ENCODE measurements around the gene RFPL4A.
A peak's percentile ranks its signal among the peaks of the same experiment; 100 is the strongest.
"Not testable (repeated sequence)": the region's sequence is repeated elsewhere in the genome, so short reads cannot be mapped to it uniquely, and the experiment has no call there.

RFPL4A gene

GRCh38 chr19:55758797-55759196 lies at the start of gene RFPL4A:
TSS of gene RFPL4A (plus strand) at chr19:55759097. CDS start at chr19:55761801, 2,704 bp downstream.
- not testable (repeated sequence) for DNase-seq

- no peak for DNase-seq
These were observed 47.2 kb upstream of the RFPL4A start for GRCh38 chr19:55711719-55712118.

- DNase-seq, result no peak
These were observed 45.9 kb upstream of the RFPL4A start for GRCh38 chr19:55712804-55713631.

- no peak for DNase-seq
These were observed 42.4 kb upstream of the RFPL4A start for GRCh38 chr19:55716531-55716930.

- no peak for DNase-seq
These were observed 41.6 kb upstream of the RFPL4A start for GRCh38 chr19:55717251-55717650.

- not testable (repeated sequence) for DNase-seq
These were observed 40.8 kb upstream of the RFPL4A start for GRCh38 chr19:55717879-55718711.

GRCh38 chr19:55720214-55720746 lies 38.6 kb upstream of the RFPL4A start:
- DNase-seq, result no peak

- no peak for DNase-seq
These were observed 38.1 kb upstream of the RFPL4A start for GRCh38 chr19:55720801-55721200.

GRCh38 chr19:55723491-55723890 lies 35.4 kb upstream of the RFPL4A start:
- DNase-seq, result no peak

GRCh38 chr19:55730378-55730777 lies 28.5 kb upstream of the RFPL4A start:
- not testable (repeated sequence) for DNase-seq

GRCh38 chr19:55738302-55738701 lies 20.6 kb upstream of the RFPL4A start, which contains the start of gene NLRP9:
TSS of gene NLRP9 (minus strand) at chr19:55738402. CDS start at chr19:55738374, 28 bp downstream.
- DNase-seq, result no peak

- DNase-seq, result no peak
These were observed 8.2 kb upstream of the RFPL4A start for GRCh38 chr19:55750715-55751114.

- no peak for DNase-seq
These were observed 5.5 kb upstream of the RFPL4A start for GRCh38 chr19:55753401-55753800.

GRCh38 chr19:55756808-55757207 lies 2.1 kb upstream of the RFPL4A start:
- not testable (repeated sequence) for DNase-seq

GRCh38 chr19:55766466-55766865 lies 7.6 kb downstream of the RFPL4A start:
- no peak for DNase-seq

- DNase-seq, result not testable (repeated sequence)
These were observed 9.9 kb downstream of the RFPL4A start, which contains the start of gene RFPL4AL1 for GRCh38 chr19:55768818-55769217. TSS of gene RFPL4AL1 (plus strand) at chr19:55769118. CDS start at chr19:55771805, 2,687 bp downstream.

- DNase-seq, result not testable (repeated sequence)
These were observed 10.7 kb downstream of the RFPL4A start for GRCh38 chr19:55769632-55770031.

- DNase-seq, result peak in 1 of 2 experiments; percentile 19
These were observed 18.6 kb downstream of the RFPL4A start for GRCh38 chr19:55777528-55777927.

GRCh38 chr19:55778331-55778730 lies 19.4 kb downstream of the RFPL4A start:
- no peak for DNase-seq

- DNase-seq, result no peak
These were observed 22.2 kb downstream of the RFPL4A start for GRCh38 chr19:55781112-55781511.

- no peak for DNase-seq
These were observed 36.1 kb downstream of the RFPL4A start for GRCh38 chr19:55795021-55795420.

- DNase-seq, result no peak
These were observed 42.5 kb downstream of the RFPL4A start for GRCh38 chr19:55801416-55801815.

- DNase-seq, result no peak
These were observed 43.4 kb downstream of the RFPL4A start for GRCh38 chr19:55802281-55802680.
